Activated CD8-positive, alpha-beta memory T cell treated with anti-CD3 and anti-CD28 coated beads, Interleukin-2, amount 50 U/mL, for 1 hour (primary cell): Measurements from ENCODE around the gene FAM229A.
"Not testable (repeated sequence)": the region's sequence is repeated elsewhere in the genome, so short reads cannot be mapped to it uniquely, and the experiment has no call there.

Source experiments
- DNase-seq: peaks from one replicate; pipeline ENCODE4 v3.0.0-alpha.2; 2020; ENCODE audit errors: extremely low read depth

FAM229A gene

DNA sequence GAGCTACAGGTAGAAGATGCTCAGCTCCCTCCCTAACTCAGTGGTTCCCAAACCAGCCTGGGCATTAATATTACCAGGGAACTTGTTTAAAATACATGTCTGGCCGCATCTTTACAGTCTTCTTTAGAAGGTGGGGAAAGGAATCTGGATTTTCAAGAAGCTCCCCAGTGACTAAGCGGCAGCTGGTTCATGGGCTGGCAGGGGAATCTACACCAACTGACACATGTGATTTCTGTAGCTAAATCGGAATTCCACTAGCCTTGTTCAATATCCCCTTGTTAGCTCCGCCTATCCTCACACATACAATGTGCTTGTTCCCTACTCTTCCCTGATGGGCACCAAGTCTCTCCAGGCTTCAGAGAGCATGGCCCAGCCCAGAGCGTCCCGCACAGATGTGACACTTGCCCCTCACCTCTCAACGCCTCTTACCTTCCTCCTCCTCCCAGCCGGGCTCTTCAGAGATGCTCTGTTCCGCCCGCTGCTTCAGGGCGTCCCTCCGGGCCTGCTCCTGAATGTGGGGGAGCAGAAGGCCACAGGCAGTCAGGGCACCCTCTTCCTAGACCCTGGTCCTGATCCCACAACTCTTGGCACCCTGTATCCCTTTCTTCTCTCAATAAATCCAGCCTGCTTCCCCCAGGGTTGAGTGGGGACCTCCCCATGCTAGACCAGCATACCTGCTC lies 15.4 kb upstream of the FAM229A start:
- no peak for DNase-seq

DNA sequence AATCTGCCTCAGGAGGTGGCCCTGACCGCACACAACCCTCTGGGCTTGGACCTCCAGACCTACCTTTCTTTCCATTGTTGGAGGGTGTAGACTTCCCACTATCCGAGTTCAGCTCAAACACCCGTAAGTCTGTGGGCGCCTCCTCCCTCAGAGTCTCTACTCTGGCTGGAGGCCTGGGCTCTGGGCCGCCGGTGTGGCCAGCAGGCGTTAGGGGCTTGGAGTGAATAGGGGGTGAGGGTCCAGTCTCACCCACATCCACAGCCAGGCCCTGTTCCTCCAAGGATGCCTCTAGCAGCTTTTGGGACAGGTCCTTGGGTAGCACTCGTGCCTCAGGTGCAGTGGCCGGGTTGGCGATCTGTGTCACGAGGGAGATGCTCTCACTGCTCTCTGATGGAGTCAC lies 13.9 kb upstream of the FAM229A start:
- DNase-seq: no peak

DNA sequence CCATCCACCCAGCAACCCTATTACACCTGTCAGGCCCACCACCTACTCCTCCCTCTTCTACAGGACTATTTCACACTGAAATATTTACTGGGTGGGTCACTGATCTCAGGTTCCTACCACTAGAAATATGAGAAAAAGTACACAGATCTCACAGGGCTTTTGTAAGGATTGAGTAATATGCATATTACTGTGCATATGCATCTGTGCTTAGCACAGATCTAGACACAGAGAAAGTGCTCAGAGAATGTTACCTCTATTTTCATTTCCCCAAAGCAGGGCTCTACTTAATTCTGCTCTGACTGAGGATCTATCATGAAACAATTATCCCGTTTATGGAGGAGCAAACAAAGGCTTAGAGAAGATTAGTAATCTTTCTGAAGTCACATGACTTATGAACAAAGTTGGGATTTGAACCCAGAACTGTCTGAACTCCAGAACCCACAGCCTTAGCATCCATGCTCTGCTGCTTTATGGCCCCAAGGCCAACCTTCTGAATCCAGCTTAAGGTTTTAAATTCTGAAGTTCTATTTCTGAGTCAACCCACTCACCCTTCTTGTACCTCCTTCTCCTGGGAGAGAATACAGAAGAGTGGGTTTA lies 11.8 kb upstream of the FAM229A start:
- no peak for DNase-seq

DNA sequence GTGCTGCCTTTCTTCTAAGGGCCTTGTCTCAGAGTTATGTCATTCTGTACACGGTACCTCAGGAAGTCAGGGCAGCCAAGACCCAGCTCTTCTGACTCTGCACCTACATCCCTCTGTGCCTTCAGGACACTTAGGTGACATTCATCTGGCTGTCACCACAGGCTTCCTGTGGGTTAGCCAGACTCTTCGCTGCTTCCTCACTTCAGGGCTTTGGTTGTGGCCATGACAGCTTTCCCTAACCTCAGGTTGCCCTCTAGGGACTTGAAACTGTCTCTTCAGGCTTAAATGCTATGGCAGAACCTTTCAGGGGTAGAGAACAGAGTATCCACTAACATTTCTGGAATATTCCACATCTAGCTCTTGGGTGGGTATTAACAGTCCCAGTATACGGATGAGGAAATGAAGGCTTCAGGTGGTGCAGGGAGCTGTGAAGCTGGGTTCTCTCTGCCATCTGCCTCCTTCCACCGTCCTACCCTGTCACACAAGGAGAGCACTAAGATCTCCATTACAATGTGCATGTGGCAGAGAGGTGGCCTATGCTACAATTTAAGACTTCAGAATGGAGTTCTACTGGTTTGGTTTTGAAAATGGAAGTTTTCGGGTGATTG lies 10.0 kb upstream of the FAM229A start:
- DNase-seq: no peak

DNA sequence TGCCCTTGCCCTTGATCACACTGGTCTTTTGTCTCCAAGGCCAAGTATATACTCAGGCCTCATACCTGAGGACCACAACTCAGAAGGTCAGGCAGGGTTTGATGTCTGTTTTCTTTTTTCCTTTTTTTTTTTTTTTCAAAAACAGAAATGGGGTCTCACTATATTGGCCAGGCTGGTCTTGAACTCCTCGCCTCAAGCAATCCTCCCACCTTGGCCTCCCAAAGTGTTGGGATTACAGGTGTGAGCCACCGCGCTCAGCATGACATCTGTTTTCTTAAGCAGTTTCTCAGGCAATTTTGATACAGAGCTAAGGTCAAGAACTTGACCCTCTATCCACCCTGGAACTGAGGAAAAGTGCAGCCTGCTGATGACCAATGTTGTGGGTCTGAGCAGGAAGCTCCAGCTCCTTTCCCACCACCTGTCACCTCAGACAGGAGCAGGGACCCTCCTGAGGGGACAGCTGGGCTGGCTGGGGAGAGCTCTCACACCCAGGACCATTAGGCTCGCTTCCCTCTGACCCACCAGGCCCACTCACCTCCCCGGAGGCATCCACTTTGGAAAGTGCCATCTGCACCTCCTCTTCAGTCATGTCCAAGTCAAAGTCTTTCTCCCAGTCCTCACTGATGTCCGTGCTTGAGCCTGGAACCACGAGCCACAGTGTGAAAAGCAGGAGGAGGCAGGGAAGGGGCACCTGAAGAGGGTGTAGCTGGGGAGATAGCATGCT lies 5.8 kb upstream of the FAM229A start:
- no peak for DNase-seq

DNA sequence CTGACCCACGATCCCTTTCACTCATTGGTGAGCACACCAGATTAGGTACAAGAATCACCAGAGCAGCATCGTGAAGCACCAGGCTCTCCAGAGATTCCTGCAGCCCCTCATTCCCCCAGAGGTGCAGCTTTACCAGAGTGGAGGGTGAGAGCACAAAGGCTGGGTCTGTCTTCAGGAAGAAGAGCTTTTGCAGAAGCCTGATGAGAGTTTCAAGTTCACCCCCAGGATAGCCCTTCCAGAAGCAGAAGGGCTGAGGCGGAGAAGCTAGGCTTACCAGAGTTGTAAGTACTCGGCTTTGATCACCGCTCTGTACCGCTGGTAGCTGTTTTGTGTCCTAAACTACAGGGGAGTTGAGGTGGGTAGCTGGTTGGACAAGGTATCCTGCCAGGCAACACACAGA lies 3.2 kb upstream of the FAM229A start:
- DNase-seq: no peak

DNA sequence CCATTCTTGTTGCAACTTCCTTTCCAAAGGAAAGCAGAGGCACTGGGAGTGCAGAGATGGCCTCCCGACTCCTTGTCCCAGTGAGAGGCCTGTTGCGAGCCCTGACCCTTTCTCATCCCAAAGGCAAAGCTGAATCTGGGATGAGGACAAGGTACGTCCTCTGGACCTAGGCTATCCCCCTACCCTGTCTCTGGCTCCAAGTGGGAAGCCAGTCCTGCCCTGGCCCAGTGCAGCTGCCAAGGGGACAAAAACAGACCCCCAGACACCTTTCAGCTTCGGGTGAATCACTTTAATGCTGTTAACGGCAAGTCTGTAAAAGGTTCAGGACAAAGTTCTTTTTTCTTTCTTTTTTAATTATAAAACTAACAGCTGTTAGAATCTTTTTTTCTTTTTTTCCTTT lies 2.6 kb upstream of the FAM229A start:
- no peak for DNase-seq

DNA sequence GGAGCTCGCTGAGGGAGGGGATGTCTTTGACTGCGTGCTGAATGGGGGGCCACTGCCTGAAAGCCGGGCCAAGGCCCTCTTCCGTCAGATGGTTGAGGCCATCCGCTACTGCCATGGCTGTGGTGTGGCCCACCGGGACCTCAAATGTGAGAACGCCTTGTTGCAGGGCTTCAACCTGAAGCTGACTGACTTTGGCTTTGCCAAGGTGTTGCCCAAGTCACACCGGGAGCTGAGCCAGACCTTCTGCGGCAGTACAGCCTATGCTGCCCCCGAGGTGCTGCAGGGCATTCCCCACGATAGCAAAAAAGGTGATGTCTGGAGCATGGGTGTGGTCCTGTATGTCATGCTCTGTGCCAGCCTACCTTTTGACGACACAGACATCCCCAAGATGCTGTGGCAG lies 1.4 kb upstream of the FAM229A start:
- no peak for DNase-seq

DNA sequence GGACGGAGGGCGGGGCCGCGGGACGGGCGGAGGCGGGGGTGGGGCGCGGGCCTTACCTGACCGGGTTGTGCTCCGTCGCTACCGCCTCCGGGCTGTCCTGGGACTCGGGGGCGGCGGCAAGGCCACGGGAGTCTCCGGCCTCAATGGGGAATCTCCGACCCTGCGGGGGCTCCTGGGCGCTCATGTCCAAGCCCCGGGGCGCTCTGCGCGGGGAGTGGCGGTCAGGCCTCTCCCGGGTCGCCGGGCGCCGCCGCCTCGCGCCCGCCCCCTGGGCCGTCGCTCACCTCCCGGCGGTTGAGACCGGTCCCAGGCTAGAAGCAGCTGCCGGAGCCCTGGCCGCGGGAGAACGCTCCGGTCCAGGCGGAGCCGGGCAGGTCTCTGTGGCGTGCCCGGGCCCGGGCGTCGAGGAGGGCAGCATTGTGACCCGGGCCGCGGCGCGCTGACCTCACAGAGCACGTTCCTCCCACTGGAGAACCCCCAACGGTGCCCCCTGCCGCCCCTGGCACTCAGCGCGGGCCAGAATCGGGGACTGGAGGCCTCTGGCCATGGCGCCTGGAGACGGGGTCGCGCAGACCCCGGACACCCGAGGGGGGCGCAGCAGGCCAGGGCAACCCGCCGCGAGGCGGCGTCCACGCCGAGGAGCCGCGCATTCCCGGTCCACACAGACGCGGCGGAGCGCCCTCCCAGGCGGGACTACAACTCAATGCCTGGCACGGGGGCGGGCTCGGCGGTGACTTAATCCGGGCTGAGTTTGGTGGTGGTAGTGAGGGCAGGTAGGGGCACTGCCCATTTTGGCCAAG lies 411 bp downstream of the FAM229A start:
- DNase-seq: no peak

DNA sequence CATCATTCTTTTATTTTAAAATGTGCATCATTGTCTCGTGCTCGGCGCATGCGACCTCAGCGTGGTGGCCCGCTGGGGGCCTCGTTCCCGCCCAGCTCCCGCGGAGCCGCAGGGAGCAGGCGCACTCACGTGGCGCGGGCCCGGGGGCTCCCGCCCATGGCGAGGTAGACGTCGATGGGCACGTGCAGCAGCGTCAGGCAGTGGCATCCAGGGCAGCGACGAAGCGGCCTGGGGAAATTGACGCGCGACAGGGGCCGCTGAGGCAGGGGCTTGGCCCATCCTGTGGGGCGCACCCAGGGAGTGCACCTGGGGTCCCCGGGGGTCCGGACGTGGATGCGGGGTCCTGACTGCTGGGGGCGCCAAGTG lies 994 bp downstream of the FAM229A start:
- no peak for DNase-seq

DNA sequence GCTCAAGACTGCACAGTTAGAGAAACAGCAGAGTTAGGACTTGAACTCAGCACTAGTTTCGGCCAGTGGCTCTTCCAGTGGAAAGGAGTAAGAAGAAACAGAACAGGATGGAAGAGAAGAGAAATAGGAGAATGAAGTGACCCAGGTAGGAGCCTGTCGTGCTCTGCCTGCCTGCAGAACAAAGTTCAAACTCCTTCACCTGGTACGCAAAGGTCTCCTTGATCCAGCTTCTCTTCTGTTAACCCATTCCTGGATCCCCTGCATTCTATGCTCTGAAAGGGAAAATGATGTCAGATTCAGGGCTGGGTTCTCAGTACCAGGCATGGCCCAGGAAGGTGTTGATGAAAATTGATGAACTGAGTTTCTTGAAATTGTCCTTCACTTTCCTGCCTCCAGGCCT lies 3.9 kb downstream of the FAM229A start:
- DNase-seq: no peak

DNA sequence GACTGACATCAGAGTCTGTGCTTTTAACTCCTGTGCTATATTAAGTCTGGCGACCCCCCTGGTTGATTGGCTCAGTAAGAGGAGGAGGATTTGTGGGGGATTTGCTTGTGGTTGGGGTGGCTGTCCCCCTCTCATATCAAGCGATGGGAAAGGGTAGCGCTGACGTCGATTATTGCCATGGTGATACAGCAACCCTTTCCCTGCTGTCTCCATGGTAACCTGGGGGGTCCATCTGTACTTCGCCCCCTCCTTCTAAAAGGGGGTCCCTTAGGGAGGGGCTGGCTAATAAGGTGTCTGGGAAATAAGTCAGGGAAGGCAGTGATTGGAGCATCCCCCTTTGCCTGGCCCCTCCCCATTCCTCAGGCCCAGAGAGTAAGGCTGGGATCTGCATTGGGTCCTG lies 4.7 kb downstream of the FAM229A start:
- DNase-seq: no peak

DNA sequence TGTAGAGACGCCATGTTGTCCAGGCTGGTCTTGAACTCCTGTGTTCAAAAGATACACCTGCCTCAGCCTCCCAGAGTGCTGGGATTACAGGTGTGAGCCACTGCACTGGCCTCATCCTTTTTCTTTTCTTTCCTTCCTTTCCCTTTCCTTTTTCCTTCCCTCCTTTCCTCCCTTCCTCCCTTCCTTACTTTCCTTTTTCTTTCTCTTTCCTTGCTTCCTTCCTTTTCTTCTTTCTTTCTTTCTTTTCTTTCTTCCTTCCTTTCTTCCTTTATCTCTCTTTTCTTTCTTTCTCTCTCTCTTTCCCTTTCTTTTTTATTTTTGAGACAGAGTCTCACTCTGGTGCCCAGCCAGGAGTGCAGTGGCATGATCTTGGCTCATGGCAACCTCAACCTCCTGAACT lies 5.8 kb downstream of the FAM229A start:
- no peak for DNase-seq

DNA sequence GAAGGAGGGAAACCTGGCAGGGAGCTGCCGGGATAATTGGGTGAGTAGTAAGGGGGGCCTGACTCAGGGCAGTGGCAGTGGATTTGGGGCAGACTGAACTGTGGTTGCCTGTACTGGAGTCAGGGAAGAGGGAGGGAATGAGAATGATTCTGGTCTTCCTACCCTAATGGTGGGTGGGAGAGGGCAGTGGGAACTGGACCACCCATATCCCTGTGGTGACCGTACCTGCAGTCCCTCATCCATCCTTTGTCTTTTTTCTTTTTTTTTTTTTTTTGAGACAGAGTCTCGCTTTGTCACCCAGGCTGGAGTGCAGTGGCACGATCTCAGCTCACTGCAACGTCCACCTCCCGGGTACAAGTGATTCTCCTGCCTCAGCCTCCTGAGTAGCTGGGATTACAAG lies 6.5 kb downstream of the FAM229A start:
- DNase-seq: not testable (repeated sequence)

DNA sequence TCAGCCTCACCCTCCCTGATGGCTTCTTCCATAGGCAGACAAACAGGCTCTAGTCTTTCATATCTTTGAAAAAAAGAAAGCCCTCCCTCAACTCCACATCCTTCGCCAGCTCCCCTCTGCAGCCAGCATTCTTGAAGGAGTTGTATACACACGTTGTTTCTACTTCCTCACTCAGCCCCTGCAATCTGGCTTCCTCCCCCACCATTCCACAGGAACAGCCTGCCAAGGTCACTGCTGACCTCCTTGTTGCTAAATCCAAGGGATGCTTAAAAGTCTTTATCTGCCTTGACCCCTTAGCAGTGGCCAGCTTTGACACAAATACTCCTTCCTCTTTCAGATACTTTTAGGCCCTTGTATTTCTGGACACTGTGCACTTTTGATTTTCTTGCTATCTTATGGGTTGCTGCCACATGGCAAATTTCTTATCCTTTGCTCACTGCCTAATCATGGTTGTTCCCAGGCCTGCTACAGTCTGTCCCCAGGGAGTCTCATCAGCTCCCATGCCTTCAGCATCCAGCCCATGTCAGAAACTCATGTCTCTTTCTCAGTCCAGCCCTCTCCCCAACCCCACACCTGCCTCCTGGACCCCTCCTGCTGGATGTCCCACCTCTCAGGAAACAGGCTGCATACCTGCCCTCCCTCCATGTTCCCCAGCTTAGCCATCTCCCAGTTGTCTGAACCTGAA lies 8.3 kb downstream of the FAM229A start:
- DNase-seq: no peak

DNA sequence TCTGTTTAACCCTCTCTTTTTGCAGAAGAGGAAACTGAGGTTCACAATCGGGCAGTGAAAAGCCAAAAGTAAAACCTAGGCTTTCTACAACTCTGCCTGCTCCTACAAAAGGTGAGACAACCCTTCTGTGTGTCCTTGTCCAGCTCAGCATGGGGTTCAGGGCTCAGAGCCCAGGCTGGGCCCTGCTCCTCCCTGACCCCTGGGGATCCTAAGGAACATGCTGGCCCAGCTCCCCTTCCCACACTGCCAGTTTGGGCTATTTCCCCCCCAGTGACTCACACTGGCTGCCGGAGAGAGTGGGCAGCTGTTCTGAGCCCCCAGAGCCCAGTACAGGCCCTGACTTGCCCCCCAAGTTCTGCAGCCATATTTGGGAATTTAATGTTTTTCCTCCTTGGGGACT lies 8.9 kb downstream of the FAM229A start:
- no peak for DNase-seq

DNA sequence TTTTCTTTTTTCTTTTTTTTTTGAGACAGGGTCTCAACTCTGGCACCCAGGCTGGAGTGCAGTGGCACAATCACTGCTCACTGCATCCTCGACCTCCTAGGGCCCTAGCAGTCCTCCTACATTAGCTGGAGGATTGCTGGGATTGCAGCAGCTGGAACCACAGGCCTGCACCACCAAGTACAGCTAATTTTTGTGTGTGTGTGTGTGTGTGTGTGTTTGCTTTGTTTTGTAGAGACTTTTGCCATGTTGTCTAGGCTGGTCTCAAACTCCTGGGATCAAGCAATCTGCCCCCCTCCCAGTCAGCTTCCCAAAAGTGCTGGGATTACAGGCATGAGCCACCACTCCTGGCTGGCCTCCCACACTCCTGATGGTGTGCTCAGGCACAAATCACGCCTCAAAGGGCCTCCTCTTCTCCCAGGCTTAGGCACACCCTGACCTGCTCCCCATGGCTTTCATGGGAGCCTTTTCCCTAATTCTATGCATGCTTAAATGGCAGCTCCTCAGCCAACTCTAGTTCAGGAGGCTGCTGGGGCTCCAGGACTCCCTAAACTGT lies 9.4 kb downstream of the FAM229A start:
- no peak for DNase-seq

DNA sequence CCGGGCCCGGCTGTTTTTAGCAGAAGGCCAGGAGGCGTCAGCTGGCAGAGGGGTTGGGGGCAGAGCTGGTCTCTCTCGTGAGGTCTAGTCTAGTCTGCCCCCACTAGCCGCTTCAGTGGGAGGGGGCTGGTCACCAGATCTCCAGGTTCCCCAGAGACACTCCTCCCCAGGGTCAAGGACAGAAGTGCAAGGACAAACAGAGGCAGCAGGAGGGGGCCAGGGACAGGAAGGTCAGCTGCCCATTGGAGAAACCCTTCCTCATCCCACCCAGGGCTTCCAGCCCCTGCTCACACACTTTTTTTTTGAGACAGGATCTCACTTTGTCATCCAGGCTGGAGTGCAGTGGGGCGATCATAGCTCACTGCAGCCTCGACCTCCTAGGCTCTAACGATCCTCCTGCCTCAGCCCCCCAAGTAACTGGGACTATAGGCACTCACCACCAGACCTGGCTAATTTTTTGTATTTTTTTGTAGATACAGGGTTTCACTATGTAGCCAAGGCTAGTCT lies 10.0 kb downstream of the FAM229A start:
- DNase-seq: no peak

DNA sequence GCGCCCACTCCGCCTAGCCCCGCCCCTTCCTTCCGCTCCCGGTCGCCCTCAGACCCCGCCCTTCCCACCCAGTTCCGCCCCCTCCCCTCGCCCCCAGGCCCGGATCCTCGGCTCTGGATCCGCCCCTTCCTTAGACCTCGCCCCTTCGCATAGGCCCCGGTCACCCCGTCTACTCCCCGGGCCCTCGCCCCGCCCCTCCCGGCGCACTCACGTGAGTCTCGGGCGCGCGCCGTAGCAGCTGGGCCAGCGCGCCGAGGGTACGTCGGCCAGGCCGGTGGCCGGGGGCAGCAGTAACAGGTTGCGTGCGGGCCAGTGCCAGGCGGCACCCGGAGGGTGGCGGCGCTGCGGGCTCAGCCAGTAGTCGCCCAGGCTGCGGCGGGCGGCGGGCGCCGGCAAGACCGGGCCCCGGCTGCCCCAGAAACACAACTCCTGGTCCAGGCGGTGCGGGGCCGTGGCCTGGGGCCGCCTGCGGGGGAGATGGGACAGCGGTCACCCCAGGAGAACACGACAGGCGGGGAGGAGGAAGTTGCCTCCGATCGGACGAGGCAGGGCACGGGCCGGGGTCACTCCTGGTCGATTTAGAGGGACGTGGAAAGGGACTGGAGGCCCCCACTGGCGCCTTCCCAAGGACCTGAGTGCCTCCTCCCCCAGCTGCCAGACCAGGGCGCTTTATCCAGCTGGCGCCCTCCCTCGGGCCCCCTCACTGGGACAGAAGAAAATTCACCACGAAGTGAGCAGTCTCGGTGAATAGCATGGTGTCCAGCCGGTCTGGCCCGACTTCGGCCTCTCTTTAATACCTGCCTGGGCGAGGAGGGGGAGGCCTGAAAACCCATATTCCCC lies 10.7 kb downstream of the FAM229A start:
- DNase-seq: peak; percentile 74

DNA sequence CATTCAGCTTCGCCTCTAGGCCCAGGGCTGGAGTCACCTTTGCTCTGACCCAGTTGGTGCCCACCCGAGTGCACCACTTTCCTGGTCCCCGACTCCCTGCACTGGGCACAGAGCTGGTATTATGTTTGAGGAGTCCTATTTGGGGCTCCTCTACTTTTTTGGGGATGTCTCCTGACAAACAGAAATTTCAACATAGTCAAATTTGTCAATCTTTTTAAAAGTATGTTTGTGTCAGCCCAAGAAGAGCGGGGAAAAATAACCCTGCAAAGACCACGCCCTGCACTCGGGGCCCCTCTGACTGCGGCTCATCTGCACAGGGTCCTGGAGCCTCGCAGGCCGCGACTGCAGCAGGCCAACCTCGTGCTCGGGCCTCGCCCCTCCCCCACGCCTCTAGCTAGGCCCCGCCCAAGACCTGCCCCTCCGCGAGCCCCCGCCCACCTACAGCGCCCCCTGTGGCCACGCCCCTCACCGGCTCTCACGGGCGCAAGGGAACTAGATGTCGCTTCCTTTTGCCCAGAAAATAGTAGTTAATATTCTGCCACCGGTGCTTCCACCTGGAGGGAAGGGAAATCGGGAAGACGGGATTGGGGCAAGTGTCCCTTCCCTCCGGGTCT lies 11.4 kb downstream of the FAM229A start:
- no peak for DNase-seq
